Bronchial epithelial cell (primary cell): ENCODE results near the gene LCN2. TPM values are rescaled to one million over a fixed set of nuclear protein-coding genes. Genes with fewer than 3 reads are reported as not detected.

ENCODE experiments used
- DNase-seq: peaks from one replicate; pipeline ENCODE4 v3.0.0-alpha.2; 2010; ENCODE audit warnings: low read depth
- FAIRE-seq: peaks from 2 replicates; lab custom pipeline; 2011; peaks lifted over from hg19 to GRCh38; lab: Jason Lieb, UNC
- H3K27me3 ChIP-seq: 2 replicates; pipeline ENCODE4 v1.5.1; 2011; ENCODE audit warnings: low read length; ENCODE audit not compliant: control insufficient read depth, insufficient read depth
- H3K36me3 ChIP-seq: 2 replicates; pipeline ENCODE4 v1.5.1; 2011; ENCODE audit warnings: low read length; ENCODE audit not compliant: control insufficient read depth, insufficient read depth
- H3K4me3 ChIP-seq: 2 replicates; pipeline ENCODE4 v1.5.1; 2011; ENCODE audit warnings: mild to moderate bottlenecking, low read depth, low read length, control low read depth
- total RNA-seq: library from RNA; depleted of rRNA; stranded (reverse); fragments of >200 nt; gene quantifications from 2 replicates; pipeline ENCODE4 v1.2.1, GENCODE V29; 2014
- TF ChIP-seq, protein P1 (sequence below): IDR thresholded peaks from 2 replicates; pipeline ENCODE4 v1.5.1; 2011; ENCODE audit warnings: mild to moderate bottlenecking, moderate library complexity, low read length, control low read depth, inconsistent platforms; ENCODE audit not compliant: insufficient read depth, severe bottlenecking

LCN2 gene
- total RNA-seq, 1 donor from 2014 or later = 48.4 TPM

DNA sequence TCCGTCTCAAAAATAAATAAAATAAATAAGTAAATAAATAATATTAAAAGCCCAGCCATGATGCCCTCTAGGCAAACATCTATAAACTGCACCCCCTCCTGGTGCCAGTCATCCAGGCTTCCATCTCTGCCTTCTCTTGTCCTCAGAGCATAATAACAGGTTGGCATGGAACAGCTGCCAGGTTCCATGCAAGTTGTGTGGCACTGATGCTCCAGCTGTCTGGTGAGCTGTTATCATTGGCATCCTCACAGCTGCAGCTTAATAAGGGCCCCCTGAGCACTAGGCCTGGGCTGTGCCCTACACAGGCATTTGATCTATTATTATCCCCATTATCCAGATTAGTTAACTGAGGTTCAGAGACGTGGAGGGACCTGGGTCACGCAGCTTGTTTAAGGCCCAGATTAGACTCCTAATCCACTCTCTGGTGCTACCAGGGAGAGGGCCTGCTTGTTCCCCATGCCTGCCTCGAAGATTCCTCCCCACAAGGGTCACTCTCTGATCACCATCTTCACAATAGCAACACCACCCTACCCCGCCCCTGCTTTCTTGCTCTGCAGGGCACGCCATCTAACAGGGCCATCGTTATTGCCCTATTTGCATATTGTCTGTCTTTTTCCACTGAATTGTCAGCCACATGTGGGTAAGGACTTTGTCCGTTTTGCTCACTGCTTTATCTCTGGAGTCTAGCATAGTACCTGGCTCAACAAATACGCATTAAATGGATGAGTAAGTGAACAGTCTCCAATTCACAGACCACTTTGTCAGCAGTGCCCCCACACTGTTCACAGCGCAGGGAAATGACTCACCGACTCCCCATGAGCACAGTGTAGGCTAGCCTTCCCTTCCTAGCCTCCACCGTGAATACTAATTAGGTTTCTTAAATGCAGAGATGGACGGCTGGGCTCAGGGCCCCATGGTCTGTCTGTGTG lies 52.5 kb downstream of the LCN2 start:
- Histone ChIP-seq H3K36me3 (no peaks in the 10 kb centered on the region), H3K27me3 (peaks cover 2% of the 10 kb centered on the region), H3K4me3 (no peak overlapping the region)
- TF ChIP-seq, protein P1, sequence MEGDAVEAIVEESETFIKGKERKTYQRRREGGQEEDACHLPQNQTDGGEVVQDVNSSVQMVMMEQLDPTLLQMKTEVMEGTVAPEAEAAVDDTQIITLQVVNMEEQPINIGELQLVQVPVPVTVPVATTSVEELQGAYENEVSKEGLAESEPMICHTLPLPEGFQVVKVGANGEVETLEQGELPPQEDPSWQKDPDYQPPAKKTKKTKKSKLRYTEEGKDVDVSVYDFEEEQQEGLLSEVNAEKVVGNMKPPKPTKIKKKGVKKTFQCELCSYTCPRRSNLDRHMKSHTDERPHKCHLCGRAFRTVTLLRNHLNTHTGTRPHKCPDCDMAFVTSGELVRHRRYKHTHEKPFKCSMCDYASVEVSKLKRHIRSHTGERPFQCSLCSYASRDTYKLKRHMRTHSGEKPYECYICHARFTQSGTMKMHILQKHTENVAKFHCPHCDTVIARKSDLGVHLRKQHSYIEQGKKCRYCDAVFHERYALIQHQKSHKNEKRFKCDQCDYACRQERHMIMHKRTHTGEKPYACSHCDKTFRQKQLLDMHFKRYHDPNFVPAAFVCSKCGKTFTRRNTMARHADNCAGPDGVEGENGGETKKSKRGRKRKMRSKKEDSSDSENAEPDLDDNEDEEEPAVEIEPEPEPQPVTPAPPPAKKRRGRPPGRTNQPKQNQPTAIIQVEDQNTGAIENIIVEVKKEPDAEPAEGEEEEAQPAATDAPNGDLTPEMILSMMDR = no peak
- FAIRE-seq = no peak
- no peak for DNase-seq

DNA sequence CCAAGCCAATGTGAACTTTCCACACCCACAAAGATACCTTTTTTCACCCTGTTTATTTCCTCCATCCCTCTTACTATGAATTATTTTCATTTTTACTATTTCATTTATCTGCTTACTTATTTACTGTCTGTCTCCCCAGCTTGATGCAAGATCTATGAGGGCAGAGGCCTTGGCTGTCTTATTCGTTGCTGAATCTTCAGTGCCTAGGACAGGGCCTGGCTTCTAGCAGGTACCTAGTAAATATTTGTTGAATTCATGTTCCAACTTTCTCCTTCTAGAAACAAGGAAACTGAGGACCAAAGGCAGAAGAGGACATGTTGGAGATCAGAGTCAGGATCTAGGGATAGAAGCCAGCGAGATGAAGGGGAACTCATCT lies 53.4 kb downstream of the LCN2 start:
- FAIRE-seq (no peak), DNase-seq (no peak)
- Histone ChIP-seq H3K36me3 (no peaks in the 10 kb centered on the region), H3K4me3 (no peak overlapping the region), H3K27me3 (peaks cover 2% of the 10 kb centered on the region)
- TF ChIP-seq, protein P1 = no peak

Other genes with a start within 250 kb of the LCN2 start
- 18.2 and 18.4 TPM in 2 replicates for gene ST6GALNAC6, start 249.8 kb upstream of the LCN2 start, total RNA-seq
- gene ST6GALNAC4, start 232.4 kb upstream of the LCN2 start, total RNA-seq = 21.3 and 21.8 TPM in 2 replicates
- gene PIP5KL1, start 218.7 kb upstream of the LCN2 start, total RNA-seq = 2.1 and 5.1 TPM in 2 replicates
- gene DPM2, start 211.6 kb upstream of the LCN2 start, total RNA-seq = 11.8 and 17.4 TPM in 2 replicates
- 7.4 and 41.3 TPM in 2 replicates for gene EEIG1, start 168.5 kb upstream of the LCN2 start, total RNA-seq
- 10.3 and 12.4 TPM in 2 replicates for gene NAIF1, start 82.1 kb upstream of the LCN2 start, total RNA-seq
- 12.6 and 17.2 TPM in 2 replicates for gene SLC25A25, start 81.2 kb upstream of the LCN2 start, total RNA-seq
- gene PTGES2, start 21.7 kb upstream of the LCN2 start, total RNA-seq = 130 and 137 TPM in 2 replicates
- 28.2 and 29.4 TPM in 2 replicates for gene BBLN, start 10.8 kb downstream of the LCN2 start, total RNA-seq
- gene CIZ1, start 42.1 kb downstream of the LCN2 start, total RNA-seq = 15.0 and 32.0 TPM in 2 replicates
- 0.53 and 0.77 TPM in 2 replicates for gene DNM1, start 53.9 kb downstream of the LCN2 start, total RNA-seq
- gene GOLGA2, start 126.6 kb downstream of the LCN2 start, total RNA-seq = 54.8 and 70.9 TPM in 2 replicates
- 30.0 and 30.7 TPM in 2 replicates for gene SWI5, start 126.8 kb downstream of the LCN2 start, total RNA-seq
- 18.8 and 19.2 TPM in 2 replicates for gene TRUB2, start 173.0 kb downstream of the LCN2 start, total RNA-seq
- 24.7 and 28.8 TPM in 2 replicates for gene COQ4, start 173.4 kb downstream of the LCN2 start, total RNA-seq
- 19.7 and 34.8 TPM in 2 replicates for gene SLC27A4, start 191.1 kb downstream of the LCN2 start, total RNA-seq
- 17.9 and 23.0 TPM in 2 replicates for gene URM1, start 221.9 kb downstream of the LCN2 start, total RNA-seq